K562 (cell line): ENCODE data around the gene PRR5. TPM values are rescaled to one million over a fixed set of nuclear protein-coding genes. Genes with fewer than 3 reads are reported as not detected.

Experiments
- ATAC-seq: fragments of 200-7000 bp; cut with Tn5 transposase; 3 replicates; pipeline ENCODE4 v1.9.1; 2020; ENCODE audit warnings: moderate library complexity
- BruUV-seq: library from RNA; stranded (reverse); fragments of 400-500 nt; replicated peaks from 2 replicates; lab custom pipeline; 2021; lab: Mats Ljungman, UMichigan
- CTCF ChIA-PET: fragments of 300-600 bp; formaldehyde crosslinking; extraction: SDS; loops from one replicate; lab custom pipeline; 2021; ENCODE audit warnings: low intra/inter-chr PET ratio; lab: Yijun Ruan, JAX
- POLR2A ChIA-PET: fragments of 300-600, 350-650 bp; sonication (Branson Sonifier 250); formaldehyde crosslinking; extraction: SDS; loops from one replicate; lab custom pipeline; 2021; ENCODE audit warnings: antibody characterized with exemption, inconsistent platforms; lab: Yijun Ruan, JAX
- DNase-seq, 4 experiments: peaks; one replicate each; pipeline versions ENCODE4 v3.0.0 to v3.0.0-alpha.2; 2011 to 2018; ENCODE audit warnings: low spot score in 3 of 4, mixed read lengths in 3 of 4; ENCODE audit errors: extremely low read depth in 1 of 4
- FAIRE-seq: peaks from 2 replicates; lab custom pipeline; 2011; peaks lifted over from hg19 to GRCh38; lab: Jason Lieb, UNC
- H2AFZ ChIP-seq: 2 replicates; pipeline ENCODE4 v1.6.0; 2011; ENCODE audit warnings: low read depth, low read length, control low read depth, inconsistent platforms
- H3K27ac ChIP-seq: fragments of 200-600 bp; 3 replicates; pipeline ENCODE4 v1.8.0; 2011; ENCODE audit warnings: low read depth, mild to moderate bottlenecking, control low read depth, inconsistent platforms, low read length, moderate library complexity, mixed read lengths; ENCODE audit errors: extremely low read depth
- H3K27me3 ChIP-seq, 2 experiments: fragments of 300-600 bp in 1 of 2; 2 replicates in 1 of 2; 3 replicates in 1 of 2; pipeline versions ENCODE4 v1.6.0 to v1.8.0; 2011; ENCODE audit warnings: inconsistent platforms in 2 of 2, low read length in 2 of 2, mild to moderate bottlenecking in 1 of 2, mixed read lengths in 1 of 2, moderate library complexity in 1 of 2; ENCODE audit not compliant: control insufficient read depth in 2 of 2, insufficient read depth in 2 of 2
- H3K36me3 ChIP-seq: fragments of 300-600 bp; 3 replicates; pipeline ENCODE4 v1.8.0; 2011; ENCODE audit warnings: mild to moderate bottlenecking, low read length, inconsistent platforms; ENCODE audit not compliant: control insufficient read depth, insufficient read depth
- H3K4me1 ChIP-seq, 2 experiments: fragments of 200-600 bp in 1 of 2; replicated peaks in 1 of 2; 2 replicates in 1 of 2; 3 replicates in 1 of 2; pipeline versions ENCODE4 v1.5.1 to v1.8.0; 2011; ENCODE audit warnings: inconsistent platforms in 2 of 2, low read length in 2 of 2, mild to moderate bottlenecking in 1 of 2, mixed read lengths in 1 of 2, moderate library complexity in 1 of 2; ENCODE audit not compliant: control insufficient read depth in 2 of 2, insufficient read depth in 2 of 2
- H3K4me2 ChIP-seq: 2 replicates; pipeline ENCODE4 v1.6.1; 2011; ENCODE audit warnings: low read length, control low read depth, inconsistent platforms, mixed read lengths; ENCODE audit not compliant: insufficient read depth
- H3K4me3 ChIP-seq: fragments of 200-600 bp; sonication (generic), shearing (Covaris generic); 2 replicates; pipeline ENCODE4 v1.5.1; 2016; ENCODE audit warnings: control low read depth, inconsistent platforms
- H3K79me2 ChIP-seq: fragments of 200-600 bp; 3 replicates; pipeline ENCODE4 v1.8.0; 2011; ENCODE audit warnings: low read length, inconsistent platforms; ENCODE audit not compliant: control insufficient read depth, insufficient read depth
- H3K9ac ChIP-seq, 2 experiments: 2 replicates each; pipeline versions ENCODE4 v1.6.0 to v1.6.1; 2011; ENCODE audit warnings: low read depth in 2 of 2, low read length in 2 of 2, control low read depth in 1 of 2, inconsistent platforms in 1 of 2, mild to moderate bottlenecking in 1 of 2, mixed read lengths in 1 of 2; ENCODE audit not compliant: insufficient read depth in 1 of 2
- H3K9me1 ChIP-seq: one replicate; pipeline ENCODE4 v1.6.0; 2011; ENCODE audit warnings: inconsistent platforms, mild to moderate bottlenecking, low read length, moderate library complexity; ENCODE audit not compliant: control insufficient read depth, insufficient read depth
- H3K9me3 ChIP-seq: replicated peaks from 2 replicates; pipeline ENCODE4 v1.5.1; 2011; ENCODE audit warnings: low read depth, low read length, inconsistent platforms; ENCODE audit not compliant: control insufficient read depth, insufficient read depth
- H4K20me1 ChIP-seq: replicated peaks from 2 replicates; pipeline ENCODE4 v1.6.1; 2011; ENCODE audit warnings: low read length, inconsistent platforms, mixed read lengths; ENCODE audit not compliant: control insufficient read depth, insufficient read depth
- ASH1L ChIP-seq: fragments of 450-650 bp; IDR thresholded peaks from 2 replicates; pipeline ENCODE4 v1.6.1; 2018; ENCODE audit warnings: borderline replicate concordance, mild to moderate bottlenecking, low read depth; ENCODE audit not compliant: partially characterized antibody
- C11orf30 ChIP-seq: fragments of 450-650 bp; IDR thresholded peaks from 2 replicates; pipeline ENCODE4 v1.6.1; 2016; ENCODE audit warnings: low read depth, mild to moderate bottlenecking
- ETS1 ChIP-seq: conservative IDR thresholded peaks from 2 replicates; pipeline ENCODE4 v1.6.1; 2011; ENCODE audit warnings: low read depth, mild to moderate bottlenecking, low read length; ENCODE audit not compliant: control insufficient read depth
- NFYB ChIP-seq: IDR thresholded peaks from 2 replicates; pipeline ENCODE4 v1.6.1; 2011; ENCODE audit warnings: mild to moderate bottlenecking, moderate library complexity; ENCODE audit not compliant: insufficient read length; ENCODE audit errors: extremely low read depth
- PML ChIP-seq: IDR thresholded peaks from 2 replicates; pipeline ENCODE4 v1.6.1; 2012; ENCODE audit warnings: low read length, inconsistent platforms
- POLR3G ChIP-seq: IDR thresholded peaks from 2 replicates; pipeline ENCODE4 v1.6.1; 2011; ENCODE audit not compliant: insufficient read length, insufficient replicate concordance; ENCODE audit errors: extremely low read depth
- PRDM10 ChIP-seq: fragments of 450-650 bp; IDR thresholded peaks from 2 replicates; pipeline ENCODE4 v1.6.1; 2018; ENCODE audit not compliant: partially characterized antibody
- RBM25 ChIP-seq: fragments of 200-400 bp; formaldehyde crosslinking; IDR thresholded peaks from 2 replicates; pipeline ENCODE4 v1.6.1; 2018; ENCODE audit warnings: low read length, low read depth, moderate library complexity; ENCODE audit not compliant: severe bottlenecking
- SIN3A ChIP-seq, 2 experiments: fragments of 150-350 bp in 1 of 2; IDR thresholded peaks; 2 replicates each; pipeline ENCODE4 v1.6.1; 2011 to 2016; ENCODE audit warnings: borderline replicate concordance in 2 of 2, low read depth in 2 of 2, low read length in 2 of 2, mild to moderate bottlenecking in 2 of 2, moderate library complexity in 2 of 2; ENCODE audit not compliant: control insufficient read depth in 1 of 2
- ZSCAN29 ChIP-seq: fragments of 450-650 bp; IDR thresholded peaks from 2 replicates; pipeline ENCODE4 v1.6.1; 2017
- WGBS: fragments of 100-300 bp; shearing (Covaris generic); methylation state at CpG from one replicate; pipeline ENCODE4 v1.1.6; 2016; ENCODE audit warnings: low coverage, mixed read lengths; ENCODE audit not compliant: insufficient coverage; ENCODE audit errors: missing lambda C conversion rate; 5-methylcytosine and 5-hydroxymethylcytosine counted together
- in situ Hi-C: fragments of 300-500 bp; cut with MboI; formaldehyde crosslinking; loops from 4 replicates; pipeline ENCODE4 v1.15.0; 2018; ENCODE audit warnings: inconsistent platforms, mixed read lengths
- intact Hi-C: fragments of 100-400 bp; cut with micrococcal nuclease; formaldehyde crosslinking; loops from 2 replicates; pipeline ENCODE4 v1.14.2; 2022
- polyA plus RNA-seq, 8 experiments: library from polyadenylated mRNA; depleted of rRNA in 4 of 8; stranded (reverse) in 5 of 8; unstranded in 3 of 8; fragments of >200 nt; fragmentation: Nextera tagmentation in 2 of 8; fragmentation: Illumina TruSeq in 1 of 8; extraction: Ambion mirVana in 2 of 8; extraction: Trizol in 1 of 8; gene quantifications; 2 replicates each; pipeline versions ENCODE4 v1.2.1 to v1.2.3, GENCODE V29; 2011 to 2014; ENCODE audit warnings: inconsistent platforms in 1 of 8, missing spikeins in 1 of 8
- total RNA-seq, 7 experiments: library from RNA; depleted of rRNA in 6 of 7; stranded (reverse); fragments of >200 nt in 6 of 7; fragmentation: Illumina TruSeq in 2 of 7; extraction: Trizol in 2 of 7; gene quantifications; 2 replicates each; pipeline versions ENCODE4 v1.2.1 to v1.2.3, GENCODE V29; 2011 to 2021; ENCODE audit warnings: low replicate concordance in 1 of 7

PRR5 gene
- total and polyA plus RNA-seq, 9 of the 15 experiments (the other 6 are each of a cell fraction or from before 2014, with no cell fraction given): 0.13 to 21.0 (median 7.5) TPM

GRCh38 chr22:44722611-44723010 is 20.6 kb downstream of the PRR5 start:
- no peaks in the 10 kb centered on the region for H3K79me2 ChIP-seq
- peaks cover 0 to 19% of the 10 kb centered on the region in 2 experiments; a peak in 2 of 5 replicates for H3K4me1 ChIP-seq
- WGBS: 84% methylated on average over 2 of the region's 2 CpGs
- no peak overlapping the region for H3K9ac ChIP-seq
- H2AFZ ChIP-seq: no peak overlapping the region
- FAIRE-seq (no peak), DNase-seq (no peak), ATAC-seq (no peak)
- no peaks in the 10 kb centered on the region; the same call in 1 of the 2 replicates for H4K20me1 ChIP-seq
- no peak overlapping the region for H3K4me3 ChIP-seq
- CTCF ChIA-PET: interaction anchor here (0.6 kb wide), 1 partner anchor 683 kb away, joined by 5 read pairs; no protein-coding TSS in a partner anchor
- no peaks in the 10 kb centered on the region for H3K9me3 ChIP-seq
- intact Hi-C loops: no loop called here
- no peak overlapping the region for H3K27ac ChIP-seq
- peaks cover 6% of the 10 kb centered on the region; the same call in 1 of the 3 replicates for H3K36me3 ChIP-seq
- no peaks in the 10 kb centered on the region for H3K9me1 ChIP-seq
- POLR2A ChIA-PET: interaction anchor here (0.6 kb wide), 1 partner anchor 9 kb away, joined by 5 read pairs; no protein-coding TSS in a partner anchor
- TF ChIP-seq SIN3A (IDR thresholded peaks at IDR 0.05; ENCODE audit: borderline replicate concordance in 2 of 2, control insufficient read depth in 1 of 2, low read depth in 2 of 2, low read length in 2 of 2) (no peak), PML (no peak), POLR3G (no peak)
- in situ Hi-C loops: no loop called here
- no peaks in the 10 kb centered on the region for H3K27me3 ChIP-seq
- no peak overlapping the region for H3K4me2 ChIP-seq
- BruUV-seq: no TSS peak

- no peak overlapping the region for H3K27ac ChIP-seq
- in situ Hi-C loops: no loop called here
- peak in 2 of 4 experiments; percentile 46 to 79 for DNase-seq
- H3K9me3 ChIP-seq: no peaks in the 10 kb centered on the region
- no peak overlapping the region for H2AFZ ChIP-seq
- peaks cover 0 to 19% of the 10 kb centered on the region in 2 experiments; a peak in 2 of 5 replicates for H3K4me1 ChIP-seq
- no peak overlapping the region for H3K4me3 ChIP-seq
- H3K4me2 ChIP-seq: no peak overlapping the region
- CTCF ChIA-PET: no interaction called here
- intact Hi-C loops: no loop called here
- H3K36me3 ChIP-seq: peaks cover 6% of the 10 kb centered on the region; the same call in 1 of the 3 replicates
- H3K27me3 ChIP-seq: no peaks in the 10 kb centered on the region
- peak; percentile 77 for ATAC-seq
- no TSS peak for BruUV-seq
- H4K20me1 ChIP-seq: no peaks in the 10 kb centered on the region; the same call in 1 of the 2 replicates
- H3K9me1 ChIP-seq: no peaks in the 10 kb centered on the region
- peak; percentile 75 for FAIRE-seq
- POLR2A ChIA-PET: interaction anchor here (0.6 to 0.7 kb wide), 2 partner anchors 9 to 722 kb away, joined by 3 read pairs; no protein-coding TSS in a partner anchor
- H3K9ac ChIP-seq: no peak overlapping the region
- 56% methylated on average over 2 of the region's 2 CpGs for WGBS
- no peaks in the 10 kb centered on the region for H3K79me2 ChIP-seq
- TF ChIP-seq PRDM10 (peak; percentile 73), RBM25 (peak; percentile 64), ETS1 (no peak), ASH1L (peak; percentile 59), C11orf30 (0 out of 2 replicates have a peak, but pooled peaks have one; percentile 19), NFYB (peak; percentile 36), ZSCAN29 (no peak)
Observed at GRCh38 chr22:44723801-44724200, 21.8 kb downstream of the PRR5 start.
